ENCODE results near the gene RBM39. TPM values are rescaled to one million over a fixed set of nuclear protein-coding genes. Genes with fewer than 3 reads are reported as not detected.

The RBM39 gene
- total RNA-seq, 1 donor from 2014 or later = 208 TPM

DNA sequence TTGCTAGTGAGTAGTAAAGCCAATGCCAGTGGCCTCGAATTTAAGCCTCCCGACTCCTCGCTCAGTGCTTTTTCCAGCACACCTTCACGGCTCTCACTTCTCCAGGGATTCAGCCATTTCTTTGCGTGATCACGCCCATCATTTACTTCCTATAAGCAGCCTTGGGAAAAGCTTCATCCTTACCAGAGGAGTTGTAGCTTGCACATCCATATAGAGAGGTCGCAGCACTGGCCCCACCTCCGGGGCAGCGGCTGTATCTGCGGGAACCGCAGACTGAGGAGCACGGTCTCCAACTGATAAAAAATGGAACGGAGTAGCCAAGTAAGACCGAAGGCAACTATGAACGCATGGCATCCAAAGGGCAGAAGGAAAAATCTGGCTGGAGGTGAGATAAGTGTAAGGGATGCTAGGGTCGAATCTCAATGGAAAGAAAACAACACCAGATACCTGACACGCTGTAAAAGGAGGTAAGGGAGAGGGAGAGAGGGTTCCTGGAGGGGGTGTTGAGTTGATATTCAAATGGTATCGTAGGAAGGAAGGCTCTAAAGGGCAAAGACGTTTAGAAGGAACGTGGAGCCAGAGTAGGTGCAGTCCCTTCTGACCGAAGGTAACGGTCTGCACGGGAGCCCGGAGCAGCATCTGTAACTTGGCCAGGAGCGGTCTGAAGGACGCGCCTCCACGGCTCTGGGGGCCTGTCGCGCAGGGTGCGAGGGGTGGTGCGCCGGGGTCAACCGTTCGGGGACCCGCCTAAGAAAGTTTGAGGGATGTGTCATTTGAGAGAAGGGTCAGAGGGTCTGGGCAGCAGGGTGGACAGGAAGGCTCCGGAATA lies 43.5 kb downstream of the RBM39 start:
- Histone ChIP-seq H3K9ac (ENCODE audit: low read length) (peak overlapping the region; percentile 97), H3K9me3 (ENCODE audit: insufficient read depth, low read depth, low read length) (no peaks in the 10 kb centered on the region), H4K20me1 (ENCODE audit: insufficient read depth, low read length) (peaks cover 40% of the 10 kb centered on the region), H3K4me1 (ENCODE audit: insufficient read depth, low read length) (peaks cover 19% of the 10 kb centered on the region), H3K27ac (ENCODE audit: low read depth, low read length) (peak overlapping the region; percentile 94), H3K4me2 (ENCODE audit: low read length) (peak overlapping the region; percentile 100), H3K27me3 (ENCODE audit: insufficient read depth, low read length) (no peaks in the 10 kb centered on the region), H3K4me3 (ENCODE audit: insufficient read depth, low read depth, low read length) (peak overlapping the region; percentile 97), H3K36me3 (ENCODE audit: insufficient read depth, low read length) (peaks cover 19% of the 10 kb centered on the region), H2AFZ (ENCODE audit: low read depth, low read length) (peak overlapping the region; percentile 75), H3K79me2 (ENCODE audit: insufficient read depth, low read length) (peaks cover 55% of the 10 kb centered on the region)
- Mint-ChIP-seq H3K4me1 (ENCODE audit: low read depth, unreplicated experiment) (peaks cover 24% of the 10 kb centered on the region), H3K27ac (ENCODE audit: unreplicated experiment) (peak overlapping the region; percentile 70), H3K4me3 (ENCODE audit: unreplicated experiment) (peak overlapping the region; percentile 96), H3K36me3 (ENCODE audit: low read depth, unreplicated experiment) (peaks cover 23% of the 10 kb centered on the region), H3K9me3 (ENCODE audit: unreplicated experiment) (no peaks in the 10 kb centered on the region), H3K27me3 (ENCODE audit: low read depth, unreplicated experiment) (no peaks in the 10 kb centered on the region)
- TF ChIP-seq EZH2 (IDR thresholded peaks at IDR 0.05; ENCODE audit: insufficient read depth, low read length) = no peak
- TF ChIP-seq, protein P1, sequence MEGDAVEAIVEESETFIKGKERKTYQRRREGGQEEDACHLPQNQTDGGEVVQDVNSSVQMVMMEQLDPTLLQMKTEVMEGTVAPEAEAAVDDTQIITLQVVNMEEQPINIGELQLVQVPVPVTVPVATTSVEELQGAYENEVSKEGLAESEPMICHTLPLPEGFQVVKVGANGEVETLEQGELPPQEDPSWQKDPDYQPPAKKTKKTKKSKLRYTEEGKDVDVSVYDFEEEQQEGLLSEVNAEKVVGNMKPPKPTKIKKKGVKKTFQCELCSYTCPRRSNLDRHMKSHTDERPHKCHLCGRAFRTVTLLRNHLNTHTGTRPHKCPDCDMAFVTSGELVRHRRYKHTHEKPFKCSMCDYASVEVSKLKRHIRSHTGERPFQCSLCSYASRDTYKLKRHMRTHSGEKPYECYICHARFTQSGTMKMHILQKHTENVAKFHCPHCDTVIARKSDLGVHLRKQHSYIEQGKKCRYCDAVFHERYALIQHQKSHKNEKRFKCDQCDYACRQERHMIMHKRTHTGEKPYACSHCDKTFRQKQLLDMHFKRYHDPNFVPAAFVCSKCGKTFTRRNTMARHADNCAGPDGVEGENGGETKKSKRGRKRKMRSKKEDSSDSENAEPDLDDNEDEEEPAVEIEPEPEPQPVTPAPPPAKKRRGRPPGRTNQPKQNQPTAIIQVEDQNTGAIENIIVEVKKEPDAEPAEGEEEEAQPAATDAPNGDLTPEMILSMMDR (IDR thresholded peaks at IDR 0.05; ENCODE audit: insufficient read depth, low read depth, low read length) = no peak
- DNase-seq (ENCODE audit: low read depth) (no peak), FAIRE-seq (no peak)

DNA sequence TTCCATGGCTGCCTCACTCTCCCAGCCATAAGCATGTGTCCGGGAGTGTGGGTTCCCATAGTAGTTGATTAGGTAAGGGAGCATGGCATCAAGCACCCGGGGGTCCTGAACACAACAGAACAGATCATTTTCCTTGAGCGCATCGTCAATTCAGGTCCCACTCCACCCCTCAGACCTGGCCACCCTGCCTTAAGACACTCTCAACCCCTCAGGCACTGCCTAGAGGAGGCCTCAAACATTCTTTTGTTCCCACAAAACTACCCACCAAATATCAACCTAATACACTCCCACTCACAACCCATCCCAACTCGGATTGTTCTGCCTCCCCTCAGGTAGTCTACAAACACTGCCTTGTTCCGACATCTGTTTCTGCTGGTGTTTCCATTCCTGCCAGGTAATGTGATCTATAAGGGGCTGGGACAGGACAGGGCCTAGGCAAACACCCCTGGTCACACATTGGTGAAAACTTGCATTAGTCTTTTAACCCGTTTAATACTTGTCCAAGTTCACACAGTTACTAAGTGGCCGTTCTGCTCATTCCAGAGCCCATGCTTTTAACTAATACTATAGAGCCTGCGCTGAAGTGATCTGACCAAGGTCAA lies 44.3 kb downstream of the RBM39 start:
- H3K4me3 ChIP-seq (ENCODE audit: insufficient read depth, low read depth, low read length) = peak overlapping the region; percentile 97
- peaks cover 14% of the 10 kb centered on the region for H3K36me3 ChIP-seq (ENCODE audit: insufficient read depth, low read length)
- H3K4me1 ChIP-seq (ENCODE audit: insufficient read depth, low read length) = peaks cover 19% of the 10 kb centered on the region
- FAIRE-seq (no peak), DNase-seq (ENCODE audit: low read depth) (no peak)
- Mint-ChIP-seq H3K4me1 (ENCODE audit: low read depth, unreplicated experiment) (peaks cover 23% of the 10 kb centered on the region), H3K36me3 (ENCODE audit: low read depth, unreplicated experiment) (peaks cover 24% of the 10 kb centered on the region), H3K4me3 (ENCODE audit: unreplicated experiment) (peak overlapping the region; percentile 96), H3K27ac (ENCODE audit: unreplicated experiment) (peak overlapping the region; percentile 60), H3K27me3 (ENCODE audit: low read depth, unreplicated experiment) (no peaks in the 10 kb centered on the region), H3K9me3 (ENCODE audit: unreplicated experiment) (no peaks in the 10 kb centered on the region)
- H3K9me3 ChIP-seq (ENCODE audit: insufficient read depth, low read depth, low read length) = no peaks in the 10 kb centered on the region
- TF ChIP-seq, protein P1 (IDR thresholded peaks at IDR 0.05; ENCODE audit: insufficient read depth, low read depth, low read length) = no peak
- no peak for TF ChIP-seq EZH2 (IDR thresholded peaks at IDR 0.05; ENCODE audit: insufficient read depth, low read length)
- H3K9ac ChIP-seq (ENCODE audit: low read length) = peak overlapping the region; percentile 97
- no peak overlapping the region for H2AFZ ChIP-seq (ENCODE audit: low read depth, low read length)
- H3K79me2 ChIP-seq (ENCODE audit: insufficient read depth, low read length) = peaks cover 52% of the 10 kb centered on the region
- H3K27ac ChIP-seq (ENCODE audit: low read depth, low read length) = no peak overlapping the region
- H3K27me3 ChIP-seq (ENCODE audit: insufficient read depth, low read length) = no peaks in the 10 kb centered on the region
- H4K20me1 ChIP-seq (ENCODE audit: insufficient read depth, low read length) = peaks cover 35% of the 10 kb centered on the region
- H3K4me2 ChIP-seq (ENCODE audit: low read length) = peak overlapping the region; percentile 100
